Fibroblast of skin of back (primary cell): Measurements from ENCODE around the gene BTRC.

ENCODE experiments used
- DNase-seq: peaks from one replicate; pipeline ENCODE4 v3.0.0-alpha.2; 2013

BTRC gene

GRCh38 chr10:101444058-101444898 lies 90.3 kb downstream of the BTRC start:
- DNase-seq = peak; percentile 6

GRCh38 chr10:101446071-101446470 lies 92.1 kb downstream of the BTRC start:
- DNase-seq = no peak

GRCh38 chr10:101446947-101447346 lies 93.0 kb downstream of the BTRC start:
- no peak for DNase-seq

GRCh38 chr10:101447477-101447876 lies 93.5 kb downstream of the BTRC start:
- DNase-seq = no peak

- no peak for DNase-seq
Observed at GRCh38 chr10:101450277-101451080, 96.5 kb downstream of the BTRC start.

GRCh38 chr10:101451261-101451660 lies 97.3 kb downstream of the BTRC start:
- DNase-seq = no peak

GRCh38 chr10:101451667-101452069 lies 97.7 kb downstream of the BTRC start:
- DNase-seq = no peak

GRCh38 chr10:101452176-101452575 lies 98.2 kb downstream of the BTRC start:
- DNase-seq = no peak

- DNase-seq = no peak
Observed at GRCh38 chr10:101452593-101452992, 98.6 kb downstream of the BTRC start.

- DNase-seq = no peak
Observed at GRCh38 chr10:101453318-101453717, 99.4 kb downstream of the BTRC start.

- DNase-seq = no peak
Observed at GRCh38 chr10:101453791-101454718, 100.1 kb downstream of the BTRC start.

- DNase-seq = no peak
Observed at GRCh38 chr10:101458869-101459268, 104.9 kb downstream of the BTRC start.

GRCh38 chr10:101464082-101464481 lies 110.1 kb downstream of the BTRC start:
- DNase-seq = no peak

GRCh38 chr10:101464599-101464998 lies 110.6 kb downstream of the BTRC start:
- no peak for DNase-seq

GRCh38 chr10:101466016-101466912 lies 112.3 kb downstream of the BTRC start:
- DNase-seq = no peak

GRCh38 chr10:101467286-101467770 lies 113.4 kb downstream of the BTRC start:
- peak; percentile 68 for DNase-seq

- DNase-seq = no peak
Observed at GRCh38 chr10:101468159-101468558, 114.2 kb downstream of the BTRC start.

GRCh38 chr10:101476383-101476782 lies 122.4 kb downstream of the BTRC start:
- DNase-seq = no peak

- no peak for DNase-seq
Observed at GRCh38 chr10:101478956-101479355, 125.0 kb downstream of the BTRC start.

GRCh38 chr10:101481256-101481655 lies 127.3 kb downstream of the BTRC start:
- no peak for DNase-seq

GRCh38 chr10:101482568-101482967 lies 128.6 kb downstream of the BTRC start:
- no peak for DNase-seq
